Fibroblast of skin of abdomen (primary cell): ENCODE data around the gene CHRM5.
"Not testable (repeated sequence)": the region's sequence is repeated elsewhere in the genome, so short reads cannot be mapped to it uniquely, and the experiment has no call there.

Experiments used
- DNase-seq: peaks from one replicate; pipeline ENCODE4 v3.0.0-alpha.2; 2013

Gene CHRM5

GRCh38 chr15:33988384-33988783 is 20.1 kb downstream of the CHRM5 start:
- no peak for DNase-seq

GRCh38 chr15:33994005-33994615 is 25.8 kb downstream of the CHRM5 start:
- DNase-seq, result peak; percentile 30

GRCh38 chr15:33995666-33996065 is 27.4 kb downstream of the CHRM5 start:
- not testable (repeated sequence) for DNase-seq

- peak; percentile 24 for DNase-seq
These were observed 33.2 kb downstream of the CHRM5 start for GRCh38 chr15:34001536-34001935.

- DNase-seq, result no peak
These were observed 38.1 kb downstream of the CHRM5 start for GRCh38 chr15:34006381-34006780.

- DNase-seq, result no peak
These were observed 41.4 kb downstream of the CHRM5 start for GRCh38 chr15:34009656-34010055.

- no peak for DNase-seq
These were observed 42.6 kb downstream of the CHRM5 start for GRCh38 chr15:34010921-34011320.

GRCh38 chr15:34011481-34011880 is 43.2 kb downstream of the CHRM5 start:
- DNase-seq, result no peak

- no peak for DNase-seq
These were observed 44.2 kb downstream of the CHRM5 start for GRCh38 chr15:34012461-34013028.

- no peak for DNase-seq
These were observed 45.4 kb downstream of the CHRM5 start for GRCh38 chr15:34013746-34014145.

- peak; percentile 9 for DNase-seq
These were observed 46.3 kb downstream of the CHRM5 start for GRCh38 chr15:34014556-34014955.

GRCh38 chr15:34018021-34018645 is 49.8 kb downstream of the CHRM5 start:
- DNase-seq, result no peak

GRCh38 chr15:34018738-34019137 is 50.4 kb downstream of the CHRM5 start:
- DNase-seq, result not testable (repeated sequence)

- no peak for DNase-seq
These were observed 51.2 kb downstream of the CHRM5 start for GRCh38 chr15:34019369-34019990.

- DNase-seq, result peak; percentile 9
These were observed 55.6 kb downstream of the CHRM5 start for GRCh38 chr15:34023907-34024306.

GRCh38 chr15:34025252-34025651 is 57.0 kb downstream of the CHRM5 start:
- no peak for DNase-seq

- no peak for DNase-seq
These were observed 59.3 kb downstream of the CHRM5 start for GRCh38 chr15:34027606-34028005.

- no peak for DNase-seq
These were observed 63.9 kb downstream of the CHRM5 start for GRCh38 chr15:34031987-34032760.

GRCh38 chr15:34038023-34038870 is 70.0 kb downstream of the CHRM5 start:
- peak; percentile 83 for DNase-seq

GRCh38 chr15:34038871-34039789 is 70.8 kb downstream of the CHRM5 start, which contains the start of gene AVEN:
Gene AVEN (minus strand): TSS chr15:34039204. CDS start chr15:34039046, 158 bp downstream.
- peak; percentile 63 for DNase-seq

- no peak for DNase-seq
These were observed 71.5 kb downstream of the CHRM5 start for GRCh38 chr15:34039790-34040113.
